GM21825 (cell line): ENCODE measurements around the gene ZFP64.

ENCODE experiments used
- ATAC-seq: cut with Tn5 transposase; IDR thresholded peaks from one replicate; pipeline ENCODE4 v1.9.1; 2021; ENCODE audit warnings: mild to moderate bottlenecking, moderate library complexity; ENCODE audit not compliant: unreplicated experiment

ZFP64 gene

DNA sequence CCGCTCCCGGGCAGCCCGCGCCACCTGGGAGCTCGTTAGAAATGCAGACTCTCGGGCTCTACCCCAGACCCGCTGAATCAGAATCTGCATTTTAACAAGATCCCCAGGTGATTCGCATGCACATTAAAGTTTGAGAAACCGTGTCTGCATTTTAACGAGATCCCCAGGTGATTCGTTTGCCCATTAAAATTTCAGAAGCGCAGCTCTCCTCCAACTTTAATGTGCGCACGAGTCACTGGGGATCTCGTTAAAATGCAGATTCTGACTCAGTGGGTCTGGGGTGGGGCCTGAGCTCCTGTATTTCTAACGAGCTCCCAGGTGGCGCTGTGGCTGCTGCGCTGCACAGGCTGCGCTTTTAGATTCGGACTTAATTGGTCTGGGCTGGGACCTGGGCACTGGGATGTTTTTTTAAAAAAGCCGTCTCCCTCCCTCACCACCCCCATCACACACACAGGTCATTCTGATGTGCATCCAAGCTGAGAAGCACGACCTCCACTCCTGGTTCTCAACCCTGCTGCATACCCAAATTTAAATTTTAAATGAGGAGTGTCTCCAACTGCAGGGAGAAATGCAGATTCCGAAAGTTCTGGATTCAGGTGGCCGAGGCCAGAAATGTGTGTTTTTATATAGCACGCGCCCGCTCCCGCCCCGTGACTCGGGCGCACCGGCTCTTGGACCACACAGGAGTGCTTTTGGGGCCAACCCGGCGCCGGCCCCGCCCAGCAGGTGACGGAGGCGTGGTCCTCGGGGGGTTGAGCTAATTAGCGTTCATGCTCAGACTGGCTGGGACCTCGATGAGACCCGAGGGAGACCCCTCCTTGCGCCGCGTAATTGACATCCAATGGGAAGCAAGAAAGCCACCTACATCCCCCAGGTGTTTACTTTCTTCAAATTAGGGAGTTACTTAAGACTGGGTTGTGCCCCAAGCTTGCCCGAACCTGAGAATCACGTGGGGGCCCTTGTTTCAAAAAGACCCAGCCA lies 85.8 kb downstream of the ZFP64 start:
- ATAC-seq, result no peak

DNA sequence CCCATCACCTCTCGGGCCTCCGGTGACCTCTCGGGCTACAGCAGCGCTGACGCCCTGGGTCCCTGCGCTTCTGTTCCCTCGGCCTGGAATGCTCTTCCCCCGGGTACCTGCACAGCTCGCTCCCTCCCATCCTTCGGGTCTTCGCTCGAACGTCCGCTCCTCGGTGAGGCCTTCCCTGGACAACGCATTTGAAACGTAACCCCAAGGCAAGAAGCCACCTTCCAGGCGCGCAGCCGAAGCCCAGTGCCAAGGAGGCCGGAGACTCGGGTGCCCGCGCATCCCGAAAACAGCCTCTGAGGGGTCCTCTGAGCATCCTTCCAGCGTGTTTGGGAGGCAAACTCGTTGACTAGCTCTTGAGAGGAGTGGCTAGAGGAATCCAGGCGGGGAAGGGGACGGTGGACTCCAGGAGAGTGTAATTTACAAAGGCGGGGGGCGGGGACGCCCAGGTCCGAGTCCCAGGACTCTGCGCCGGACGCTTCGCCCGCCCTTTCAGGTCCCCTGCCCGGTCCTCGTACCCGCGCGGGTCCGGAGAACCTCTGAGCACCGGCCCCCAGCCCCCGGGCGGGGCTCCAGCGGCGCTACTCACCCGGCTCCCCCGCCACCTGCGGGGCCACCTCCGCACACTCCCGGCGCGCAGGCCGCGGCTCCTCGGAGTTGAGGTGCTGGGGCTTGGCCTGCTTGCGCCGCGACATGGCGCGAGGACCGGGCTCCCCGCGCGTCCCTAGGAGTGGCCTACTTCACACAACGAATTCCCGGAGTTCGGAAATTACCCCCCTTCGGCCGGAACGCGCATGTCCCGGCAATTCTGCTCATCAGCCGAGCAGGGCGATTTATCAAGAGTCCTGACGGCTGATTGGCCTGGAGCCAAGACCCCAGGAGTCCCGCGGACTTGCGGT lies 86.8 kb downstream of the ZFP64 start:
- no peak for ATAC-seq

DNA sequence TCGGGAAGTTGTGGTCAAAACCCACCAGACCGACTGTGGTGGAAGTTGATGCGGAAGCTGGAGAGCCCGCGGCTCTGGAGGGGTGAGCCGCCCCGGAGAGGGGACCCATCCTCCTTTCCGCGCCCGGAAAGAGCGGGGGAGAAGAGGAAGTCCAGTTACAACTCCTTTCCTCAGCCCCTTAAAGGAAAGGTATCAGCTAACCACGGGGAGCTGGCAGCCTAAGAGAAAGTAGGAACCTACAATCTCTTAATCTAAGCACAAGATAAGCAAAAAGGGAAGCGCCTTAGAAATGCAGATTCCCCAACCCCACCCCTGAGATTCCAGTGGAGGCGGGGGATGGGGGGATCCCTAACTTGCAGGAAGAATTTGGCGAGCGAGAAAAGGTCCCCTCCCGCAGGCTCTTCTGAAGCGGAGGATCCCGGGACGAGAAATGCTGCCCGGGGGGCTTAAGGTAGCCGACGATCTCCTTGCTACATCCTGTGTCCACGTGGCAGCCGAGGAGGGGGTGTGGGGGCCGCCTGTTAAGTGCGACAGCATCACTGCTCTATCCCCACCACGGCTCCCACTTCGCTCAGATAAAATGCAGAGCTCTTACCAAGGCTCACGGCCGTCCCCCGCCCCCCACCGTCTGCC lies 87.5 kb downstream of the ZFP64 start:
- no peak for ATAC-seq

DNA sequence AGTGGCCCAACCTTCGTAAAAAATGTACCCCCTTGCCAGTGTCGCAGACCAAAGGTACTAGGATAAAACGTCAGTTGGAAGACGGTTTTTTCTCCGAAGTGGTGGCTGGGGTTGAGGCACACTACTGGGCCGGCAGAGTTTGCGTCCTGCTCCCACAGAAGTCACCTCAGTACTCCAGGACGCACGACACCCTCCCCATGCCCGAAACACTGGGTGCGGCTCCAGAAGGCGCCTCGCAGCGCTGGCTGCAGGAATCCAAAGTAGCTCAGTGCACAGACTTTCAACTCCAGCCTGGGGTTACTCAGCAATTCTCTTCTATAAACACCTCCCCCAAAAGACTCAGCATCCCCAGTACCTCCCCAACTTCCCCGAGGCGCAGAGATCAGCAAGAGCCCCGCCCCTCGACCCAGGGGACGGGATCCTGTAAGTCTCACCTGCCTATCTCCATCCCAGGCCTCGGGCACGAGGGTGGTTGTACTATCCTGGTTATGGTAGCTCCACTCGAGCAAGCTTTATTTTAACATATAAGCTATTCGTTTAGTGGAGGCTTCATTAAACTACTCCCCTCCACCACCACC lies 88.2 kb downstream of the ZFP64 start:
- no peak for ATAC-seq

DNA sequence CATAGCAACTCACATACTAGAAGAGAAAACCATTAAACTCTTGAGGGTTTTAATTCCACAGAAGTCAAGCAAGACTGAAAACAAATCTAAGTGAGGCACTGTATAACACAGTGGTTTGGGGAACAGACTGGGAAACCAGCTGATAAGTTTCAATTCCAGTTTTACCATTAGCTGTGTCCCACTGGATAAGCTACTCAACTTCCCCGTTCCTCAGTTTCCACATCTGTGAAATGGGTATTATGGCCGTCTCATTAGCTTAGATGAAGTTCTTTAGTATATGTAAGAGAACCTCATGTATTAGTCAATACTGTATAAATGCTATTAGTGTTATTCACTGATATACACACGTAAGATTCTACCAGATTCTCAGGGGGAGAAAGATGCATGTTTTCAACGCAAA lies 89.0 kb downstream of the ZFP64 start:
- no peak for ATAC-seq

DNA sequence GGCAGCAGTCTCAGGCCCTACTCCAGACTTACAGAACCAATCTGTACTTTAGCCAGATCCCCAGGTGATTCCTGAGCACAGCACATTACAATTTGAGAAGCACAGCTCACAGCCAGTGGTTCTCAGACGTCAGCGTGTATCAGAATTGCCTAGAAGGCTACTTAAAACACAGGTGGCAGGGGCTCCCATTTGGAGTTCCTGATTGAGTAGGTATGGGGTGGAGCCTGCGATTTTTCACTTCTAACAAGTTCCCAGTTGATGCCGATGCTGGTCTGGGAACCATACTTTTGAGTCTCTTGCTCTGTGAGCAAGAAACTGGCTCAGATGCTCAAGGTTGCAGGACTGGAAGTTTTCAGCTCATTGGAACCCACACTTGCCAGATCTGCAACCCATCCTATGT lies 89.5 kb downstream of the ZFP64 start:
- no peak for ATAC-seq
